ENCODE measurements around the gene ARID4A.

GRCh38 chr14:58390830-58391229 is 92.5 kb downstream of the ARID4A start:
- no peak for TF ChIP-seq CTCF (IDR thresholded peaks at IDR 0.05)
- no peak for TF ChIP-seq POLR2A (IDR thresholded peaks at IDR 0.05)
